ENCODE measurements around the gene SSX1.
"Not testable (repeated sequence)": the region's sequence is repeated elsewhere in the genome, so short reads cannot be mapped to it uniquely, and the experiment has no call there.

Gene SSX1

GRCh38 chrX:48255062-48255796, at the start of gene SSX1:
Gene SSX1 (plus strand): TSS chrX:48255392. CDS start chrX:48257242, 1,850 bp downstream.
- DNase-seq (ENCODE audit: low spot score); FAIRE-seq: not testable (repeated sequence)

GRCh38 chrX:48214341-48214740, 40.9 kb upstream of the SSX1 start:
- FAIRE-seq; DNase-seq (ENCODE audit: low spot score): not testable (repeated sequence)

GRCh38 chrX:48224196-48224595, 31.0 kb upstream of the SSX1 start:
- not testable (repeated sequence) for FAIRE-seq; DNase-seq (ENCODE audit: low spot score)

- FAIRE-seq; DNase-seq (ENCODE audit: low spot score): not testable (repeated sequence)
Measured at GRCh38 chrX:48252945-48253344, 2.2 kb upstream of the SSX1 start.

- not testable (repeated sequence) for DNase-seq (ENCODE audit: low spot score); FAIRE-seq
Measured at GRCh38 chrX:48274365-48274764, 19.2 kb downstream of the SSX1 start.

- FAIRE-seq = no peak
Measured at GRCh38 chrX:48278958-48279357, 23.8 kb downstream of the SSX1 start.

GRCh38 chrX:48280729-48281128, 25.5 kb downstream of the SSX1 start:
- DNase-seq (ENCODE audit: low spot score); FAIRE-seq: not testable (repeated sequence)

More at GRCh38 chrX:48278958-48279357, 23.8 kb downstream of the SSX1 start:
- DNase-seq (ENCODE audit: low spot score) = no peak

- FAIRE-seq (no peak), DNase-seq (ENCODE audit: low spot score) (no peak)
Measured at GRCh38 chrX:48306175-48306574, 51.0 kb downstream of the SSX1 start.

GRCh38 chrX:48313996-48314395, 58.8 kb downstream of the SSX1 start:
- FAIRE-seq; DNase-seq (ENCODE audit: low spot score): not testable (repeated sequence)
